Neural cell (in vitro differentiated cells): ENCODE results near the gene CAGE1. TPM values are rescaled to one million over a fixed set of nuclear protein-coding genes. Genes with fewer than 3 reads are reported as not detected.

Experiments used
- H2AFZ ChIP-seq: fragments of 200-600, 300-800 bp; sonication (generic), shearing (Covaris generic); 2 replicates; pipeline ENCODE4 v1.6.0; 2014; ENCODE audit warnings: low read depth, mild to moderate bottlenecking, antibody characterized with exemption, low read length, moderate library complexity
- H3F3A ChIP-seq: fragments of 200-600 bp; shearing (Covaris generic); 2 replicates; pipeline ENCODE4 v1.6.1; 2016; ENCODE audit warnings: mild to moderate bottlenecking, moderate library complexity, mixed read lengths, antibody characterized with exemption, low read length; ENCODE audit not compliant: insufficient read depth, poor library complexity, severe bottlenecking
- H3K27ac ChIP-seq: fragments of 200-600, 300-800 bp; sonication (generic), shearing (Covaris generic); 2 replicates; pipeline ENCODE4 v1.5.1; 2014; ENCODE audit warnings: mild to moderate bottlenecking, low read length, moderate library complexity
- H3K27me3 ChIP-seq: fragments of 300-800, 200-600 bp; sonication (generic), shearing (Covaris generic); 2 replicates; pipeline ENCODE4 v1.6.0; 2014; ENCODE audit warnings: mild to moderate bottlenecking, low read depth, low read length, moderate library complexity; ENCODE audit not compliant: insufficient read depth
- H3K36me3 ChIP-seq: fragments of 300-800, 200-600 bp; sonication (generic), shearing (Covaris generic); 2 replicates; pipeline ENCODE4 v1.5.1; 2014; ENCODE audit warnings: mild to moderate bottlenecking, antibody characterized with exemption, low read length, moderate library complexity; ENCODE audit not compliant: insufficient read depth
- H3K4me2 ChIP-seq: fragments of 300-800, 200-600 bp; sonication (generic), shearing (Covaris generic); 2 replicates; pipeline ENCODE4 v1.6.0; 2014; ENCODE audit warnings: mild to moderate bottlenecking, low read length
- H3K4me3 ChIP-seq: fragments of 300-800, 200-600 bp; sonication (generic), shearing (Covaris generic); 2 replicates; pipeline ENCODE4 v1.5.1; 2014; ENCODE audit warnings: mild to moderate bottlenecking, low read length, moderate library complexity
- H3K79me2 ChIP-seq: fragments of 200-600 bp; shearing (Covaris generic); replicated peaks from 2 replicates; pipeline ENCODE4 v1.6.0; 2014; ENCODE audit warnings: mild to moderate bottlenecking, low read length, moderate library complexity; ENCODE audit not compliant: insufficient read depth
- H3K9ac ChIP-seq: fragments of 300-800, 200-600 bp; sonication (generic), shearing (Covaris generic); 2 replicates; pipeline ENCODE4 v1.6.1; 2016; ENCODE audit warnings: mild to moderate bottlenecking, low read length, mixed read lengths
- H3K9me2 ChIP-seq: fragments of 200-600 bp; shearing (Covaris generic); 2 replicates; pipeline ENCODE4 v1.6.1; 2016; ENCODE audit warnings: mild to moderate bottlenecking, low read length, mixed read lengths; ENCODE audit not compliant: insufficient read depth
- H3K9me3 ChIP-seq: fragments of 200-600, 300-800 bp; sonication (generic), shearing (Covaris generic); 2 replicates; pipeline ENCODE4 v1.6.1; 2016; ENCODE audit warnings: mild to moderate bottlenecking, mixed run types, low read length, moderate library complexity, mixed read lengths
- H4K20me1 ChIP-seq: fragments of 200-600 bp; shearing (Covaris generic); 2 replicates; pipeline ENCODE4 v1.6.1; 2016; ENCODE audit warnings: mild to moderate bottlenecking, mixed run types; ENCODE audit not compliant: insufficient read depth
- EP300 ChIP-seq: fragments of 450-650 bp; conservative IDR thresholded peaks from 2 replicates; pipeline ENCODE4 v1.6.1; 2014; ENCODE audit warnings: antibody characterized with exemption, mild to moderate bottlenecking, moderate library complexity; ENCODE audit not compliant: poor library complexity, severe bottlenecking
- EZH2 ChIP-seq: fragments of 200-600, 300-800 bp; shearing (Covaris generic), sonication (generic); IDR thresholded peaks from 2 replicates; pipeline ENCODE4 v1.6.1; 2014; ENCODE audit warnings: antibody characterized with exemption, low read length, borderline replicate concordance, mild to moderate bottlenecking; ENCODE audit not compliant: insufficient read depth, poor library complexity, severe bottlenecking
- MXI1 ChIP-seq: fragments of 450-650 bp; conservative IDR thresholded peaks from 2 replicates; pipeline ENCODE4 v1.6.1; 2014; ENCODE audit warnings: antibody characterized with exemption, mild to moderate bottlenecking; ENCODE audit not compliant: poor library complexity, severe bottlenecking
- POLR2AphosphoS5 ChIP-seq: IDR thresholded peaks from 2 replicates; pipeline ENCODE4 v1.6.1; 2012
- RAD21 ChIP-seq: fragments of 450-650 bp; conservative IDR thresholded peaks from 2 replicates; pipeline ENCODE4 v1.6.1; 2014; ENCODE audit warnings: antibody characterized with exemption, mild to moderate bottlenecking, moderate library complexity
- SMC3 ChIP-seq: fragments of 450-650 bp; conservative IDR thresholded peaks from 2 replicates; pipeline ENCODE4 v1.6.1; 2014; ENCODE audit warnings: antibody characterized with exemption, mild to moderate bottlenecking, moderate library complexity; ENCODE audit not compliant: poor library complexity
- TAF1 ChIP-seq: IDR thresholded peaks from 2 replicates; pipeline ENCODE4 v1.6.1; 2012; ENCODE audit warnings: low read depth
- polyA plus RNA-seq: library from polyadenylated mRNA; depleted of rRNA; stranded (reverse); fragments of >200 nt; gene quantifications from 2 replicates; pipeline ENCODE4 v1.2.3, GENCODE V29; 2014
- TF ChIP-seq, protein P1 (sequence below): fragments of 450-650 bp; IDR thresholded peaks from 2 replicates; pipeline ENCODE4 v1.5.1; 2014; ENCODE audit warnings: antibody characterized with exemption, mild to moderate bottlenecking, moderate library complexity; ENCODE audit not compliant: poor library complexity, severe bottlenecking
- TF ChIP-seq, protein P2 (sequence below): IDR thresholded peaks from 2 replicates; pipeline ENCODE4 v1.6.1; 2012; ENCODE audit warnings: borderline replicate concordance

The CAGE1 gene
- polyA plus RNA-seq, 1 donor from 2014 or later: not detected

DNA sequence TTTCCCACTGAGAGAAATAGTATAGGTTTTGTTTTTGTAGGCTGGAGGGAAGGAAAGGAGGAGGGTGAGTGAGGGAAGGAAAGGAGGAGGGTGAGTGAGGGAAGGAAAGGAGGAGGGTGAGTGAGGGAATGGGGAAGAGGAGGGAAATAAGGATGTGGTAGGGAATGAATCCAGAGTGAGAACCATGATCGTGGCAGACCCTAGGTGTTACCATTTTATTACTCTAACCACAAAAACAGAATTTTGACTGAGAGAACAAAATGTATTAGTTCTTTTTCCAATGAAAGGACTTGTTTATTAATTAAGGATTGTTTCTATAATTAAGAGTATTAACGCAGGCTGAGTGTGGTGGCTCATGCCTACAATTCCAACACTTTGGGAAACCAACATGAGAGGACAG is 92.9 kb downstream of the CAGE1 start:
- no peaks in the 10 kb centered on the region for H3K9me3 ChIP-seq
- H3K36me3 ChIP-seq: peaks cover 7% of the 10 kb centered on the region
- no peaks in the 10 kb centered on the region for H3K27me3 ChIP-seq
- H4K20me1 ChIP-seq: no peaks in the 10 kb centered on the region
- no peak overlapping the region for H3K27ac ChIP-seq
- H3K9me2 ChIP-seq: no peaks in the 10 kb centered on the region
- H3K4me2 ChIP-seq: no peak overlapping the region
- no peak for TF ChIP-seq SMC3
- H3K9ac ChIP-seq: no peak overlapping the region
- no peaks in the 10 kb centered on the region for H3F3A ChIP-seq
- H3K4me3 ChIP-seq: no peak overlapping the region
- no peaks in the 10 kb centered on the region for H3K79me2 ChIP-seq
- H2AFZ ChIP-seq: no peak overlapping the region

DNA sequence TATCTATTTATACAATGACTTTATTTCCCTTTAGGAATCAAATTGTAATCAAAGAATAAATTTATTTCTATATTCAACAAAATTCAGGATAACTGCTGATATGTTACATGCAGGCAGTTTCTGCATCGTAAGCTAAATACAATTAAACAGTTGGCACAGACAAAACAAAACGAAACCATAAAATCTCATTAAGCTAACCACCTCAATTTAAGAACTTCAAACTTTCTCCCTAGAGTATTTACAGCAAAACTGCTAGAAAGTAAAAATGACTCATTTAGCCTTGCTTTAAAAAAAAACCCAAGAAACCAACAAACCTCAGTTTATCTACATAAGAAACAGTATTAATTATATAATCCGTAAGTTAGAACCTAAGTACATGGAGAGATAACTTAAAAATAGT is 93.6 kb downstream of the CAGE1 start:
- Histone ChIP-seq H3K27ac (no peak overlapping the region), H3K9me3 (no peaks in the 10 kb centered on the region)
- no peak for TF ChIP-seq SMC3
- no peak for TF ChIP-seq MXI1
- TF ChIP-seq RAD21: no peak
- no peak for TF ChIP-seq POLR2AphosphoS5
- TF ChIP-seq, protein P1, sequence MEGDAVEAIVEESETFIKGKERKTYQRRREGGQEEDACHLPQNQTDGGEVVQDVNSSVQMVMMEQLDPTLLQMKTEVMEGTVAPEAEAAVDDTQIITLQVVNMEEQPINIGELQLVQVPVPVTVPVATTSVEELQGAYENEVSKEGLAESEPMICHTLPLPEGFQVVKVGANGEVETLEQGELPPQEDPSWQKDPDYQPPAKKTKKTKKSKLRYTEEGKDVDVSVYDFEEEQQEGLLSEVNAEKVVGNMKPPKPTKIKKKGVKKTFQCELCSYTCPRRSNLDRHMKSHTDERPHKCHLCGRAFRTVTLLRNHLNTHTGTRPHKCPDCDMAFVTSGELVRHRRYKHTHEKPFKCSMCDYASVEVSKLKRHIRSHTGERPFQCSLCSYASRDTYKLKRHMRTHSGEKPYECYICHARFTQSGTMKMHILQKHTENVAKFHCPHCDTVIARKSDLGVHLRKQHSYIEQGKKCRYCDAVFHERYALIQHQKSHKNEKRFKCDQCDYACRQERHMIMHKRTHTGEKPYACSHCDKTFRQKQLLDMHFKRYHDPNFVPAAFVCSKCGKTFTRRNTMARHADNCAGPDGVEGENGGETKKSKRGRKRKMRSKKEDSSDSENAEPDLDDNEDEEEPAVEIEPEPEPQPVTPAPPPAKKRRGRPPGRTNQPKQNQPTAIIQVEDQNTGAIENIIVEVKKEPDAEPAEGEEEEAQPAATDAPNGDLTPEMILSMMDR: no peak
- no peak for TF ChIP-seq EP300
- TF ChIP-seq, protein P2, sequence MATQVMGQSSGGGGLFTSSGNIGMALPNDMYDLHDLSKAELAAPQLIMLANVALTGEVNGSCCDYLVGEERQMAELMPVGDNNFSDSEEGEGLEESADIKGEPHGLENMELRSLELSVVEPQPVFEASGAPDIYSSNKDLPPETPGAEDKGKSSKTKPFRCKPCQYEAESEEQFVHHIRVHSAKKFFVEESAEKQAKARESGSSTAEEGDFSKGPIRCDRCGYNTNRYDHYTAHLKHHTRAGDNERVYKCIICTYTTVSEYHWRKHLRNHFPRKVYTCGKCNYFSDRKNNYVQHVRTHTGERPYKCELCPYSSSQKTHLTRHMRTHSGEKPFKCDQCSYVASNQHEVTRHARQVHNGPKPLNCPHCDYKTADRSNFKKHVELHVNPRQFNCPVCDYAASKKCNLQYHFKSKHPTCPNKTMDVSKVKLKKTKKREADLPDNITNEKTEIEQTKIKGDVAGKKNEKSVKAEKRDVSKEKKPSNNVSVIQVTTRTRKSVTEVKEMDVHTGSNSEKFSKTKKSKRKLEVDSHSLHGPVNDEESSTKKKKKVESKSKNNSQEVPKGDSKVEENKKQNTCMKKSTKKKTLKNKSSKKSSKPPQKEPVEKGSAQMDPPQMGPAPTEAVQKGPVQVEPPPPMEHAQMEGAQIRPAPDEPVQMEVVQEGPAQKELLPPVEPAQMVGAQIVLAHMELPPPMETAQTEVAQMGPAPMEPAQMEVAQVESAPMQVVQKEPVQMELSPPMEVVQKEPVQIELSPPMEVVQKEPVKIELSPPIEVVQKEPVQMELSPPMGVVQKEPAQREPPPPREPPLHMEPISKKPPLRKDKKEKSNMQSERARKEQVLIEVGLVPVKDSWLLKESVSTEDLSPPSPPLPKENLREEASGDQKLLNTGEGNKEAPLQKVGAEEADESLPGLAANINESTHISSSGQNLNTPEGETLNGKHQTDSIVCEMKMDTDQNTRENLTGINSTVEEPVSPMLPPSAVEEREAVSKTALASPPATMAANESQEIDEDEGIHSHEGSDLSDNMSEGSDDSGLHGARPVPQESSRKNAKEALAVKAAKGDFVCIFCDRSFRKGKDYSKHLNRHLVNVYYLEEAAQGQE: no peak
- no peak for TF ChIP-seq EZH2
- TF ChIP-seq TAF1: no peak

DNA sequence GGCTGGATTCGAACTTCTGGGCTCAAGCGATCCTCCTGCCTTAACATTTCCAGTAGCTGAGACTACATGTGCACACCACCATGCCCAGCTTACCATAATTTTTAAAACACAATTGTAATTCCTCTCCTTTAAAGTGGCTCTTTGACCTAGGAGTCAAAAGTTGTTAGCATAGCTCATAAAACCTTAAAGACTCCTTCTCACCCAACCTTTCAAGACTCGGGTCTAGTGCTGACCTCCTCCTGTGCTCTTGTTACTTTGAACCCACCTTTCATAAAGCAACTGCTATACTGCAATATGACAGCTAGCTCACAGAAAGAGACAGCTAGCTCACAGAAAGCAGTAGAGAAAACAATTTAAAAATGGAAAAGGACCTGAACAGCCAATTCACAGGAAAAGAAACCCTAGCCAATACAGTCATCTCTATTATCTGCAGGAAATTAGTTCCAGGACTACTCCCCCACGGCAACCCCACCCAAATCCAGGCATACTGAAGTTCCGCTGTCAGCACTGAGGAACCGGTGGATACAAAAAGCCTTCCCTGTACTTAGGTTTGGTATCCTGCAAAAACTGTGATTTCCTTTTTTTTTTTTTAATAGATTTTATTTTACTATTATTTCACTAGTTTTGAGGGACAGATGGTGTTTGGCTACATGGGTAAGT is 96.8 kb downstream of the CAGE1 start:
- Histone ChIP-seq H3K79me2 (no peaks in the 10 kb centered on the region), H3K9me2 (no peaks in the 10 kb centered on the region), H3K27me3 (no peaks in the 10 kb centered on the region), H3F3A (no peaks in the 10 kb centered on the region), H2AFZ (no peak overlapping the region), H3K9ac (no peak overlapping the region), H3K9me3 (no peaks in the 10 kb centered on the region), H4K20me1 (no peaks in the 10 kb centered on the region), H3K4me2 (no peak overlapping the region), H3K27ac (no peak overlapping the region), H3K4me3 (no peak overlapping the region), H3K36me3 (peaks cover 12% of the 10 kb centered on the region)
- TF ChIP-seq, protein P2: no peak
- TF ChIP-seq, protein P1: no peak
- TF ChIP-seq EZH2: no peak
- TF ChIP-seq RAD21: no peak
- no peak for TF ChIP-seq SMC3
- TF ChIP-seq MXI1: no peak
- TF ChIP-seq TAF1: no peak
- TF ChIP-seq POLR2AphosphoS5: no peak
- TF ChIP-seq EP300: no peak

More for the DNA sequence above, 93.6 kb downstream of the CAGE1 start:
- H3K79me2 ChIP-seq: no peaks in the 10 kb centered on the region
- H3K36me3 ChIP-seq: peaks cover under 1% of the 10 kb centered on the region
- H3F3A ChIP-seq: no peaks in the 10 kb centered on the region
- no peak overlapping the region for H3K4me3 ChIP-seq
- H3K27me3 ChIP-seq: no peaks in the 10 kb centered on the region
- H3K4me2 ChIP-seq: no peak overlapping the region
- H3K9ac ChIP-seq: no peak overlapping the region
- H4K20me1 ChIP-seq: no peaks in the 10 kb centered on the region
- no peaks in the 10 kb centered on the region for H3K9me2 ChIP-seq
- H2AFZ ChIP-seq: no peak overlapping the region
